CD4-positive, alpha-beta T cell treated with Interleukin-6 for 4 hours (primary cell): ENCODE measurements around the gene ZMYND15.

Source experiments
- DNase-seq: peaks from one replicate; pipeline ENCODE4 v3.0.0-alpha.2; 2020; ENCODE audit warnings: mixed read lengths

Gene ZMYND15

GRCh38 chr17:4788807-4789700 lies 49.4 kb downstream of the ZMYND15 start, which contains the start of gene GLTPD2:
TSS of gene GLTPD2 (plus strand) at chr17:4788964. CDS start at chr17:4789012, 48 bp downstream.
- DNase-seq = no peak

DNA sequence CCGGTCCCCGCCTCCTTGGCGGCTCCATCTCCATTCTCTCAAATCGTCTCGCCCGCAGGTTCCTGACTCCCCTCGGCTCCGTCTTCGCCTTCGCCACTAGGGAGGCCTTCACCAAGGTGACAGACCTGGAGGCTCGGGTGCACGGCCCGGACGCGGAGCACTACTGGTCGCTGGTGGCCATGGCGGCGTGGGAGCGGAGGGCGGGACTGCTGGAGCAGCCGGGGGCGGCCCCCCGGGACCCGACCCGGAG lies 50.0 kb downstream of the ZMYND15 start:
- no peak for DNase-seq

- peak; percentile 87 for DNase-seq
Observed at GRCh38 chr17:4789951-4790704, 50.5 kb downstream of the ZMYND15 start.

DNA sequence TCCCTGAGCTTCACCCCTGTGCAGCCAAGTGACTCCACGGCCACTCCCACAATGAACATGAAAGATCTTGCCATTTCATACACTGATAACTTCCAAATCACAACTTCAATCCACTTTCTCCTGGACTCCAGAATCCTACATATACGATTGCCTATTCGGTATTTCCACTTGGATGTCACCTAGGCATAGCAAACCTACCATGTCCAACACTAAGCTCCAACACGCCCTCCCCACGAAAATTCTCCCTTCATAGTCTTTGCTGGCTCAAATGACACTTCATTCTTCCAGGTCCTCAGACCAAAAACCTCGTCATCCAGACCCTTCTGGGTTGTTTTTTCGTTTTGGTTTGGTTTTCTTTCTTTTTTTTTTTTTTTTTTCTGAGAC lies 51.1 kb downstream of the ZMYND15 start:
- DNase-seq = no peak

DNA sequence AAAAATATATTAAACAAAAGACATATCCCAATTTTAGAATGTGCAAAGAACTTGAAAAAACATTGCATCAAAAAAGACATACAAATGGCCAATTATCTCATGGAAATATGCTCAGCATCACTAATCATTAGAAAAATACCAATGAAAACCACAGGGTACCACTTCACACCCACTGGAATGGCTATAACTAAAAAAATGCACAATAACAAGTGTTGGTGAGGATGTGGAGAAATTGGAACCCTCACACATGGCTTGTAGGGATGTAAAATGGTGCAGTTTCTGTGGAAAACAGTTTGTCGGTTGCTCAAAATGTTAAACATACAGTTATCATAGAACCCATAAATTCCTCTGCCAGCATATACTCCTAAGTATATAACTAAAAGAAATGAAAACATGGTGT lies 55.5 kb downstream of the ZMYND15 start:
- no peak for DNase-seq
